ENCODE results near the gene VAPB. TPM values are rescaled to one million over a fixed set of nuclear protein-coding genes. Genes with fewer than 3 reads are reported as not detected.
A peak's percentile ranks its signal among the peaks of the same experiment; 100 is the strongest.

Gene VAPB
- total RNA-seq, 1 experiment from 2014 or later = 51.1 TPM

DNA sequence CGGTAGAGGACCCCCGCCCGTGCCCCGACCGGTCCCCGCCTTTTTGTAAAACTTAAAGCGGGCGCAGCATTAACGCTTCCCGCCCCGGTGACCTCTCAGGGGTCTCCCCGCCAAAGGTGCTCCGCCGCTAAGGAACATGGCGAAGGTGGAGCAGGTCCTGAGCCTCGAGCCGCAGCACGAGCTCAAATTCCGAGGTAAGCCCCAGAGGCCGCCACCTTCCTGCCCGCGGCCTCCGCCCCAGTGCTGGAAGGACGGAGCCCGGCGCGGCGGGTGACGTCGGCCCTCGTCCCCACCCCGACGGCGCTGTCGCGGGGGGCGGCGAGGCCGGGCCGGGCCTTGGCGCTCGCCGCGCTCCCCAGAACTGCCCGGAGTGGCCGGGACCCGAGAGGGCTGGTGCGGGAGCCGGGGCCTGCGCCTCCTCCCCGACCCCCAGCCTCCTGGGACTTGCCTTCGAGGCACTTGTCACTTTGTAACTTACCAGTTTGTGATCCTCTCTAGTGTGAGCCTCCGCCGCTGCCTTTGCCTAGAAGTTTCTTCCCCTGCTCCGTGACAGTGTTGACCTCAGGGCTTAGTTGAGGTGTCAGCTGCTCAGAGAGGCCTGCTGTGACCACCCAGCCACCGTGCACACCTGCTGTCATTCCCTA is 417 bp downstream of the VAPB start:
- H3K79me2 ChIP-seq (ENCODE audit: insufficient read depth, low read length) = peaks cover 53% of the 10 kb centered on the region
- peak; percentile 50 for ATAC-seq
- intact Hi-C loops (cut with micrococcal nuclease) = loop anchor here (2.0 kb wide), 1 partner anchor 79 kb away; no protein-coding TSS in a partner anchor
- peaks cover 4% of the 10 kb centered on the region; the same call in 1 of the 2 replicates for H4K20me1 ChIP-seq (ENCODE audit: insufficient read depth)
- peak overlapping the region; percentile 90 for H3K9ac ChIP-seq (ENCODE audit: low read length)
- peaks cover 14 to 15% of the 10 kb centered on the region in 2 experiments for H3K4me1 ChIP-seq (ENCODE audit: control insufficient read depth in 1 of 2, insufficient read depth in 2 of 2, low read length in 2 of 2)
- H3K4me3 ChIP-seq (replicated peaks in 1 of 2; ENCODE audit: low read depth in 1 of 2, low read length in 2 of 2) = peak overlapping the region; percentile 88 to 92
- no peak overlapping the region for H2AFZ ChIP-seq (ENCODE audit: low read depth, low read length, poor library complexity, severe bottlenecking)
- H3K27ac ChIP-seq (ENCODE audit: low read depth, low read length) = peak overlapping the region; percentile 79
- ChIA-PET RAD21 (ENCODE audit: low non-redundant PET in 1 of 2, low total read pairs in 2 of 2, uncharacterized antibody in 2 of 2, unreplicated experiment in 2 of 2) (no interaction called here), CTCF (interaction anchor here (1.5 kb wide), 1 partner anchor 153 kb away, joined by 3 read pairs; no protein-coding TSS in a partner anchor), POLR2A (interaction anchor here (0.8 to 1.0 kb wide), 4 partner anchors 10 to 16 kb away, joined by 3 to 4 read pairs (median 3); no protein-coding TSS in a partner anchor)
- no peak for DNase-seq (ENCODE audit: low read depth, low spot score)
- H3K4me2 ChIP-seq (ENCODE audit: low read length) = peak overlapping the region; percentile 96
- no peaks in the 10 kb centered on the region for H3K9me3 ChIP-seq (ENCODE audit: control insufficient read depth in 1 of 2, insufficient read depth in 1 of 2, low read depth in 1 of 2, low read length in 2 of 2)
- BruUV-seq (replicated peaks) = no TSS peak
- TF ChIP-seq EZH2phosphoT487 (IDR thresholded peaks at IDR 0.05; ENCODE audit: borderline replicate concordance) (no peak), ZFX (IDR thresholded peaks at IDR 0.05) (peak; percentile 91), SRF (IDR thresholded peaks at IDR 0.05; ENCODE audit: low read depth) (no peak), RAD21 (IDR thresholded peaks at IDR 0.05; ENCODE audit: low read depth) (no peak)
- H3K36me3 ChIP-seq (ENCODE audit: control insufficient read depth in 1 of 2, insufficient read depth in 2 of 2, low read length in 2 of 2) = peaks cover 11 to 17% of the 10 kb centered on the region in 2 experiments; a peak in 3 of 4 replicates
- H3K27me3 ChIP-seq (ENCODE audit: insufficient read depth, low read length) = no peaks in the 10 kb centered on the region
- no peaks in the 10 kb centered on the region for H3K9me2 ChIP-seq (ENCODE audit: insufficient read depth)

DNA sequence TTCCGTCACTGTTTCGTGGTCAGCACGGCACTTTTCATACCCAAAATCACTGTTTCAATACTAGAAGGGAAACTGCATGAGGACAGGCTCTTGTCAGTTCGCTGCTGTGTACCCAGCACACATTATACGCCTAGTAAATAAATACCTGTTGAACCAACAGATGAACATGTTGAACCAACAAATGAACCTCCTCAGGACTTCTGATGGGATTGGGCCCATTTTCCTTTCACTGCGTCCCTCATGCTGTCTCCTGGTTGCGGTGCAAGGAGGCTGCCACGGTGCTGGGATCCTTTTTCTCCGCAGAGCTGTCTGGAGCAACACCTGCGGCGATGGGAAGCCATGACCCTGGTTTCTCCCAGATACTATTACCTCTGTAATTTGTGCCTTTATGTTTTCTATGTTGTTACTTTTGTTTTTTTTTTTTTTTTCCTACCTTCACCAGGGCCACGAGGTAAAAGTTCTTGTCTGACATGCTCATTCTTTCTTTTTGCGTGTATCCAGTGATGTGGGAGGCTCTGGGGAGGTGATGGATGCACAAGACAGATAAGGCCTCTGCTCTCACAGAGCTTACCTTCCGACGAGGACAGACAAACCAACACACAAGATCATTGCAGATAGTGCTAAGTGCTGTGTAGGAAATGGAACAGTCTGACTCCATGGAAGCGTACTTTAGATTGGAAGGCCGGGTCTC is 1.1 kb downstream of the VAPB start:
- Histone ChIP-seq H3K27me3 (ENCODE audit: insufficient read depth, low read length) (no peaks in the 10 kb centered on the region), H4K20me1 (ENCODE audit: insufficient read depth) (peaks cover 4% of the 10 kb centered on the region; the same call in 1 of the 2 replicates), H2AFZ (ENCODE audit: low read depth, low read length, poor library complexity, severe bottlenecking) (no peak overlapping the region), H3K9me2 (ENCODE audit: insufficient read depth) (no peaks in the 10 kb centered on the region), H3K79me2 (ENCODE audit: insufficient read depth, low read length) (peaks cover 60% of the 10 kb centered on the region), H3K4me2 (ENCODE audit: low read length) (peak overlapping the region; percentile 96), H3K9me3 (ENCODE audit: control insufficient read depth in 1 of 2, insufficient read depth in 1 of 2, low read depth in 1 of 2, low read length in 2 of 2) (no peaks in the 10 kb centered on the region), H3K27ac (ENCODE audit: low read depth, low read length) (peak overlapping the region; percentile 79; the same call in 1 of the 2 replicates), H3K4me3 (replicated peaks in 1 of 2; ENCODE audit: low read depth in 1 of 2, low read length in 2 of 2) (peak overlapping the region; percentile 88 to 92), H3K4me1 (ENCODE audit: control insufficient read depth in 1 of 2, insufficient read depth in 2 of 2, low read length in 2 of 2) (peaks cover 14 to 15% of the 10 kb centered on the region in 2 experiments), H3K9ac (ENCODE audit: low read length) (peak overlapping the region; percentile 90), H3K36me3 (ENCODE audit: control insufficient read depth in 1 of 2, insufficient read depth in 2 of 2, low read length in 2 of 2) (peaks cover 11 to 17% of the 10 kb centered on the region in 2 experiments; a peak in 3 of 4 replicates)
- DNase-seq (ENCODE audit: low read depth, low spot score) = peak; percentile 13
- intact Hi-C loops (cut with micrococcal nuclease) = loop anchor here (2.0 kb wide), 1 partner anchor 79 kb away; no protein-coding TSS in a partner anchor
- no peak for ATAC-seq
- POLR2A ChIA-PET = no interaction called here
- CTCF ChIA-PET = interaction anchor here (1.5 kb wide), 1 partner anchor 154 kb away, joined by 3 read pairs; no protein-coding TSS in a partner anchor
- BruUV-seq (replicated peaks) = no TSS peak
- RAD21 ChIA-PET (ENCODE audit: low non-redundant PET in 1 of 2, low total read pairs in 2 of 2, uncharacterized antibody in 2 of 2, unreplicated experiment in 2 of 2) = no interaction called here
- TF ChIP-seq JUND (IDR thresholded peaks at IDR 0.05) = no peak
- TF ChIP-seq, protein P1, sequence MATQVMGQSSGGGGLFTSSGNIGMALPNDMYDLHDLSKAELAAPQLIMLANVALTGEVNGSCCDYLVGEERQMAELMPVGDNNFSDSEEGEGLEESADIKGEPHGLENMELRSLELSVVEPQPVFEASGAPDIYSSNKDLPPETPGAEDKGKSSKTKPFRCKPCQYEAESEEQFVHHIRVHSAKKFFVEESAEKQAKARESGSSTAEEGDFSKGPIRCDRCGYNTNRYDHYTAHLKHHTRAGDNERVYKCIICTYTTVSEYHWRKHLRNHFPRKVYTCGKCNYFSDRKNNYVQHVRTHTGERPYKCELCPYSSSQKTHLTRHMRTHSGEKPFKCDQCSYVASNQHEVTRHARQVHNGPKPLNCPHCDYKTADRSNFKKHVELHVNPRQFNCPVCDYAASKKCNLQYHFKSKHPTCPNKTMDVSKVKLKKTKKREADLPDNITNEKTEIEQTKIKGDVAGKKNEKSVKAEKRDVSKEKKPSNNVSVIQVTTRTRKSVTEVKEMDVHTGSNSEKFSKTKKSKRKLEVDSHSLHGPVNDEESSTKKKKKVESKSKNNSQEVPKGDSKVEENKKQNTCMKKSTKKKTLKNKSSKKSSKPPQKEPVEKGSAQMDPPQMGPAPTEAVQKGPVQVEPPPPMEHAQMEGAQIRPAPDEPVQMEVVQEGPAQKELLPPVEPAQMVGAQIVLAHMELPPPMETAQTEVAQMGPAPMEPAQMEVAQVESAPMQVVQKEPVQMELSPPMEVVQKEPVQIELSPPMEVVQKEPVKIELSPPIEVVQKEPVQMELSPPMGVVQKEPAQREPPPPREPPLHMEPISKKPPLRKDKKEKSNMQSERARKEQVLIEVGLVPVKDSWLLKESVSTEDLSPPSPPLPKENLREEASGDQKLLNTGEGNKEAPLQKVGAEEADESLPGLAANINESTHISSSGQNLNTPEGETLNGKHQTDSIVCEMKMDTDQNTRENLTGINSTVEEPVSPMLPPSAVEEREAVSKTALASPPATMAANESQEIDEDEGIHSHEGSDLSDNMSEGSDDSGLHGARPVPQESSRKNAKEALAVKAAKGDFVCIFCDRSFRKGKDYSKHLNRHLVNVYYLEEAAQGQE (IDR thresholded peaks at IDR 0.05; ENCODE audit: low read depth) = no peak
- TF ChIP-seq, protein P2, sequence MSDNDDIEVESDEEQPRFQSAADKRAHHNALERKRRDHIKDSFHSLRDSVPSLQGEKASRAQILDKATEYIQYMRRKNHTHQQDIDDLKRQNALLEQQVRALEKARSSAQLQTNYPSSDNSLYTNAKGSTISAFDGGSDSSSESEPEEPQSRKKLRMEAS (IDR thresholded peaks at IDR 0.05) = no peak
- TF ChIP-seq SRF (IDR thresholded peaks at IDR 0.05; ENCODE audit: low read depth) = no peak
- TF ChIP-seq, protein P3, sequence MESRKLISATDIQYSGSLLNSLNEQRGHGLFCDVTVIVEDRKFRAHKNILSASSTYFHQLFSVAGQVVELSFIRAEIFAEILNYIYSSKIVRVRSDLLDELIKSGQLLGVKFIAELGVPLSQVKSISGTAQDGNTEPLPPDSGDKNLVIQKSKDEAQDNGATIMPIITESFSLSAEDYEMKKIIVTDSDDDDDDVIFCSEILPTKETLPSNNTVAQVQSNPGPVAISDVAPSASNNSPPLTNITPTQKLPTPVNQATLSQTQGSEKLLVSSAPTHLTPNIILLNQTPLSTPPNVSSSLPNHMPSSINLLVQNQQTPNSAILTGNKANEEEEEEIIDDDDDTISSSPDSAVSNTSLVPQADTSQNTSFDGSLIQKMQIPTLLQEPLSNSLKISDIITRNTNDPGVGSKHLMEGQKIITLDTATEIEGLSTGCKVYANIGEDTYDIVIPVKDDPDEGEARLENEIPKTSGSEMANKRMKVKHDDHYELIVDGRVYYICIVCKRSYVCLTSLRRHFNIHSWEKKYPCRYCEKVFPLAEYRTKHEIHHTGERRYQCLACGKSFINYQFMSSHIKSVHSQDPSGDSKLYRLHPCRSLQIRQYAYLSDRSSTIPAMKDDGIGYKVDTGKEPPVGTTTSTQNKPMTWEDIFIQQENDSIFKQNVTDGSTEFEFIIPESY (IDR thresholded peaks at IDR 0.05; ENCODE audit: extremely low read depth, insufficient replicate concordance, low read length) = no peak
- TF ChIP-seq ZNF274 (IDR thresholded peaks at IDR 0.05; ENCODE audit: low read depth, low read length) = no peak
- TF ChIP-seq SP1 (IDR thresholded peaks at IDR 0.05; ENCODE audit: low read depth) = no peak
